ENCODE measurements around the gene SLC10A7.

The SLC10A7 gene

GRCh38 chr4:146521541-146522097, at the start of gene SLC10A7:
Gene SLC10A7 (minus strand): TSS chr4:146521940. CDS start chr4:146521717, 223 bp downstream.
- DNase-seq: peak; percentile 5 to 60

DNA sequence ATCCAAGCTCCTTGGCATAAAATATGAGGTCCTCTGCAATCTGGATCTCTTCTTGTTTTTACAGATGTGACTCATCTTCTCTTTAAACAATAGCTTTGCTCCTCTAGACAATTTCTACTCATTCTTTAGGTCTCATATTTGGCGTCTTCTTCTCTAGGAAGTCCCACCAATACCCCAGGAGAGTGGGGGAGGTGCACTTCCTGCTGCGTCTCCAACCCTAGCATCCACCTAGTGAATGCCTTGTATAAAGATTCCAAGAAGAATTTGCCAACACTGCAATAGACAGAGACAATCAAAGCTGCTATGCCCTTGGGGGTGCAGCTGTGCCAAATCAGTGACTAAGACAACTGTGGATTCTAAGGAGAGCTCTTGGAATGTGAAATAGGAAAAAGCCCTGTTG, 45.7 kb upstream of the SLC10A7 start:
- no peak for DNase-seq

DNA sequence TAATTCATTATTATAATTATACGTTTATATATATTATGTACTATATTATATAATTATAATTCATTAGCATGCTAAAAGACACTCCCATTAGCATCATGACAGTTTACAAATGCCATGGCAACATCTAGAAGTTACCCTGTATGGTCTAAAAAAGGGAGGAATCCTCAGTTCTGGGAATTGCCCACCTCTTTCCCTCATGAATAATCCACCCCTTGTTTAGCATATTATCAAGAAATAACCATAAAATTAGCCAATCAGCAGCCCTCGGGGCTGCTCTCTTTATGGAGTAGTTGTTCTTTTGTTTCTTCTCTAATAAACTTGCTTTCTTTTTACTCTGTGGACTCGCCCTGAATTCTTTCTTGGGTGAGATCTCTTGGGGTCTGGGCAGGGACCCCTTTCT, 42.8 kb upstream of the SLC10A7 start:
- no peak for DNase-seq

- no peak for DNase-seq
Measured at GRCh38 chr4:146550161-146550560, 28.4 kb upstream of the SLC10A7 start.

DNA sequence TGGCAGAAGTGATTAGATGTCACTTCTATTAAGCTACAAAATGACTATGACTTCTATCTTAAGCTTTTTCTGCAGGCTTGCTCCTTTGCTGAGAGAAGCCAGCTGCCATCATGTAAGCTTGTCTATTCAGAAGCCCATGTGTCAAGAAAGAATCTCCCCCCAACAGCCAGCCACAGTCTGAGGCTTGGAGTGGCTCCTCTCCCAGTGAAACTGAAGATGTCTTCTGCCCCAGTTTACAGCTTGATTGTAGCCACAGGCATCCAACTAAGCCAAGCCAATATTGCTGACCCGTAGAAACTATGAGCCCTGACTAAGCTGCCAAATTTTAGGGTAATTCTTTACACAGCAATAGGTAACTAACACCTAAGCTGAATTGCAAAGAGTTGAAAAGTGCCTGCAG, 26.7 kb upstream of the SLC10A7 start:
- no peak for DNase-seq

DNA sequence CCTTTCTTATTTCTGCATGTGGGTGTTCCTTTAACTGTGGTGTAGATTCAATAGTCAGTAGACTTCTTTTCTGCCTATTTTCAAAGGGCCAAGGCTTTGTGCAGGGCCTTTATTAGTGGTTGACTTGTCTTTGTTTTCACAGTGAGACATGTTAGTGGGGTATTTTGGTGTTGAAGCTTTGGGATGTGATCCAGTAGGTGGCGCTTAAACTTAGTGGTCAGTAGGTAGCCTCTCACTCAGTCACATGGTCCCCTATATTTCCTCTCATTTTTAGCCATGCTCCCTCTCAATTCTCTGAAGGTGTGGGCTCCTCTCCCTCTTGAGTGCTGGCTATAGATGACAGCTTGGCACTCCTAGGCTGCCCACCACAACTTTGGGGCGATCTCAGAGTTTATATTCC, 23.4 kb upstream of the SLC10A7 start:
- no peak for DNase-seq

DNA sequence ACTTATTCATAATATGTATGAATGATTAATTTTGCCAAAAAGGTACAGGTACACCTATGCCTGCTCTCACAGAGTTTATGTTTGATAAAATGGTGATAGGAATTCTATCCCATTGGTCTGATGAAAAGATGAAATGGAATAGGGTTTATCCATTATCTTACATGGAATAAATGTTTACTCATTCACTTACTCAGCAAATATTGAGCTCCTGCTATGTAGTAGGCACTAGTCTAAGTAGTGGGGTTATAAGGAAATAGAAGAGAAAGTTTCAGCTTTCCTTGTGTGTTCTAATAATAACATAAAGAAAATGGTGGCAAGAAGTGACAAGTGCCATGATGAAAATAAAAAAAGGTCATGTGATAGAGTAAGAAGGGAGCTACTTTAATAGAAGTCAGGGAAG, 12.4 kb upstream of the SLC10A7 start:
- no peak for DNase-seq

DNA sequence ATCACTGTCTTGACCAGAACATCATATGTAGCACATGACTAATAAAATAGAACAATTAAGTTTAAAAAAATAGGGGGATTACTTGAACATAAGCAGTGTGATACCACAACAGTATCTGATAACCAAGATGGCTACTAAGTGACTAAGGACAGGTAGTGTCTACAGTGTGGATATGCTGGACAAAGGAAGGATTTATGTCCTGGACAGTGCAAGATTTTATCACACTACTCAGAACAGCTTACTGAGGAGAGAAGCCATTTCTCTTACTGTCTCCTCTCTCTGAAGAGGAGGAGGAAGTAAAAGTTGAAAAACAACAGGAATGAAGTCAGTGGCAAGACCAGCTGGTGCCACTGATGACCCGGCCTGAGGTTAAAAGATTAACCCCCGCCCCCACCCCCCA, 4.0 kb upstream of the SLC10A7 start:
- no peak for DNase-seq

DNA sequence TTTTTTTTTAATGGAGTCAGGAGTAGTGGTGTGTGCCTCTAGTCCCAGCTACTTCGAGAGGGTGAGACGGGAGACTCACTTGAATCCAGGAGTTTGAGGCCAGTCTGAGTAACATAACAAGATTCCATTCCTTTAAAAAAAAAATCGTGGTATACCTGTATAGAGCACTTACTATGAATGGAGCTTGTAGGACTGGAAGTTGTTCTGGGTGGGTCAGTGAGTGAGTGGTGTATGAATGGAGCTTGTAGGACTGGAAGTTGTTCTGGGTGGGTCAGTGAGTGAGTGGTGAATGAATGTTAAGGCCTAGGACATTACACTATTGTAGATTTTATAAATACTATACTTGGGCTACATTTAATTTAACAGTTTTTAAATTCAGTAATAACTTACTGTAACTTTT, 2.9 kb upstream of the SLC10A7 start:
- DNase-seq: no peak

DNA sequence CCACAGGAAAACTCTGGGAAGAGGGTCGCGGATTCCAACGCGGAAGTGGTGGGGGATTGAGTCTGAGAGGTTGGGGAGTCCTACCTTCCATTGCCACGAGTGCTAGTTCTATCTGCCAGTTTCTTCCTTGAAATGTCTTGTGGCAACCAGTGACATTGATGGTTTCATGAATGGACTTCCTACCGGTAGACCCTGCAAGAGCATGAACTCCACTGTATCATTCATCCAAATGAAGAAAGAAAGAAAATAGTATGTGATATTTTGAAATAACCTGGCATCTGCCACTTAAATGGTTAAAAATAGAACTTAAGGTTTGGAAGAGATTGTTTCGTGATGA, 1.1 kb upstream of the SLC10A7 start:
- peak in 1 of 2 experiments; percentile 13 for DNase-seq

GRCh38 chr4:146522098-146522868, 543 bp upstream of the SLC10A7 start:
- peak; percentile 46 to 62 for DNase-seq

DNA sequence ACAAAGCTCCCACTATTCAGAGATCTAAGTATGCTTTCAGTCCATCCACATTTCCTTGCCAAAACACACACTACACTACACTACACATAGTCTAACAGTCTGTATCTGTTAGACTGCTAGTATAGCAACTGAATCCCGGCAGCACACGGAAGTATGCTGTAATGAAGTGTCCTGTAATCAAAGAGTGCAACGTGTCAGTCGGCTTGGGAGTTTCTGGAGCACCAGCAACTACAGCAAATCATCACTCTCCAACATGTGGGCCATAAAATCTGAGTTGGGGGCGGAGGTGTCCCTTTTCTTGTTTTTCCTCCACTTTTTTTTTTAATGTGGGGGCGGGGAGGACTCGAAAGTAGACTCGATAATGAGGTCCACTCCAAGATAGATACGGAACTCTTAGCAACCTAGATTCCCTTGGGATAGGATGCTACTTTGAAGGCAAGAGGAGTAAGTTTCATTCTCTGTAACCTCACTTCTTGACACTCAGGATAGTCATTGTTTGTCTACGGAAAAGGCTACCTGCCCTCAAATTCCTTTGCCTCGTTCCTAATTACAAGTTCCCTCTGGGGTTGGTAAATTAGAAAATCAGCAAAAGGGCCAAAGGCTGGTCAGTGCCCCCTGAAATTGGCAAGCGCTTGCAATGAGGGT, 722 bp downstream of the SLC10A7 start:
- DNase-seq: peak in 1 of 2 experiments; percentile 12

- DNase-seq: no peak
Measured at GRCh38 chr4:146514651-146515357, 6.9 kb downstream of the SLC10A7 start.

GRCh38 chr4:146513548-146513947, 8.2 kb downstream of the SLC10A7 start:
- DNase-seq: no peak

GRCh38 chr4:146511381-146511780, 10.4 kb downstream of the SLC10A7 start:
- DNase-seq: no peak

- no peak for DNase-seq
Measured at GRCh38 chr4:146510942-146511341, 10.8 kb downstream of the SLC10A7 start.

DNA sequence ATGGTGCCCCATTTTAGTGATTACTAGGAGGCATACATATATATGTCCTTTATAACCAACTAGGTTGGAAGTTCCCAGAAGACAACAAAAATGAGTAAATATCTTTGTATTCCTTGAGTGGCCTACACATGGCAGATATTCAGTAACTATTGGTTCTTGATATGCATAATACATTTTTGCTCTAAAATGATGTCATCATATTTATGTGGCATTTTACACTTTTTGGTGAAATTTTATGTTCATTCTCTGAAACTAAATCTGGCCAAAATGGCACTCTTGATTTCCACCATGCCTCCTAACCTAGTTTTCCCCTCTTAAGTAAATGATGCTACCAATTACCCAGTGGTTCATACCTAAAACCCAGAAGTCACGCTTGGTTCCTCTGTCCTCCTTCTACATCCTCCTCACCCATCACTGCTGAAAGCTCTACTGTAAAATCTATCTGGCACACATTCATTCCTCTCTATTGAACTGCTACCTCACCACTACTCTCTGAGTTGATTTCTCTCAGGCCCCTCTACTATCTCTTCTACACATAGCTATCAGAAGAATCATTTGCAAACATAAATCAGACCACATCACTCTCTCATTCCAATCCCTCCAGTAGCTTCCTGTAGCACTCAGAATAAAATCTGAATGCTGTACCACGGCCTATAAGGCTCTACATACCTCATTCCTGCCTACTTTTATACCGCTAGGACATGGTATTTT, 13.4 kb downstream of the SLC10A7 start:
- no peak for DNase-seq

DNA sequence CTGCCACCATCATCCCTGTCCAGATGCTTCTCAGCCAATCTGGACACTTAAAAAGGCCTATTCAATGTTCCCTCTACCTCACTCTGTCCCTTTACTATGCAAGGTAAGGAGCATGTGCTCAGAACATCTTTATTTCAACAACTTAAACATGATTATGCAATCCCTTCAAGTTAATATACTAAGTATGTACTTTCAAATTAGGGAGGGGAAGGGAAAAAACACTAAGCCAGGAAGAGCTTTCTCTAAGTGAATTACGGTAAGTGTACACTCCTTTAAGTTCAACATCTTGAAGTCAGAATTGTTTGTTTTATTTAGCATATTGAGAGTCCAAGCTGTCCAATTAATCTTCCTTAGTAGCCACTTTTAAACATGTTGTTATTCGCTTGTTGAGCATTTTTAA, 14.1 kb downstream of the SLC10A7 start:
- DNase-seq: no peak

DNA sequence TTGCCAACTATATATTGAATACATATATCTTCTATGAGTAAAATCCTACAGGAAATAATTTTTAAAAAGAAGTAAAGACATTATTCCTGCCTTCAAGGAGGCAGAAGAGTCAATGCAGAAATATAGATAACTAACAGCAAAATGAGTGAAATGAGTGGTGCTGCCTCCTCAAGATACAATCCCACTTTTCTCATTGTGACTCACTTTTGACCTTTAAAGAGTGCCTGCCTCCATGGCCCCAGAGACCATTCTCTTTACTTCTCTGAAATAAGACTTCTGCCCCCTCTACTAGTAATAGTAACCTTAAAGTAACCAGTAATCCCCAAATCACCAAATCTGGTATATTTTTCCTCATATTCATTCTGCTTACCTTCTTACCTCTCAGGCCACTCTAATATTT, 15.5 kb downstream of the SLC10A7 start:
- DNase-seq: no peak

GRCh38 chr4:146500216-146500615, 21.5 kb downstream of the SLC10A7 start:
- no peak for DNase-seq

- DNase-seq: no peak
Measured at GRCh38 chr4:146498291-146498690, 23.4 kb downstream of the SLC10A7 start.

GRCh38 chr4:146495269-146495668, 26.5 kb downstream of the SLC10A7 start:
- DNase-seq: no peak

GRCh38 chr4:146494143-146494542, 27.6 kb downstream of the SLC10A7 start:
- DNase-seq: no peak
